ENCODE measurements around the gene FOXP2.

- TF ChIP-seq, protein P1, sequence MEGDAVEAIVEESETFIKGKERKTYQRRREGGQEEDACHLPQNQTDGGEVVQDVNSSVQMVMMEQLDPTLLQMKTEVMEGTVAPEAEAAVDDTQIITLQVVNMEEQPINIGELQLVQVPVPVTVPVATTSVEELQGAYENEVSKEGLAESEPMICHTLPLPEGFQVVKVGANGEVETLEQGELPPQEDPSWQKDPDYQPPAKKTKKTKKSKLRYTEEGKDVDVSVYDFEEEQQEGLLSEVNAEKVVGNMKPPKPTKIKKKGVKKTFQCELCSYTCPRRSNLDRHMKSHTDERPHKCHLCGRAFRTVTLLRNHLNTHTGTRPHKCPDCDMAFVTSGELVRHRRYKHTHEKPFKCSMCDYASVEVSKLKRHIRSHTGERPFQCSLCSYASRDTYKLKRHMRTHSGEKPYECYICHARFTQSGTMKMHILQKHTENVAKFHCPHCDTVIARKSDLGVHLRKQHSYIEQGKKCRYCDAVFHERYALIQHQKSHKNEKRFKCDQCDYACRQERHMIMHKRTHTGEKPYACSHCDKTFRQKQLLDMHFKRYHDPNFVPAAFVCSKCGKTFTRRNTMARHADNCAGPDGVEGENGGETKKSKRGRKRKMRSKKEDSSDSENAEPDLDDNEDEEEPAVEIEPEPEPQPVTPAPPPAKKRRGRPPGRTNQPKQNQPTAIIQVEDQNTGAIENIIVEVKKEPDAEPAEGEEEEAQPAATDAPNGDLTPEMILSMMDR (IDR thresholded peaks at IDR 0.05; ENCODE audit: borderline replicate concordance, extremely low read depth, low read length, poor library complexity, severe bottlenecking): no peak
- no peak for TF ChIP-seq EZH2 (IDR thresholded peaks at IDR 0.05; ENCODE audit: borderline replicate concordance, low read depth, low read length, severe bottlenecking)
These were observed 154.6 kb downstream of the FOXP2 start for GRCh38 chr7:114569220-114569619.
